Activated T-helper 2 cell treated with anti-CD3 and anti-CD28 coated beads, Interferon-gamma antibody, Interleukin-2, Interleukin-4, amounts not matched to agents 10 μg/mL and 5 μg/mL and 100 μg/mL, durations not matched to agents 14 hours and 24 hours and 36 hours (primary cell): Measurements from ENCODE around the gene NSMCE3. TPM values are rescaled to one million over a fixed set of nuclear protein-coding genes. Genes with fewer than 3 reads are reported as not detected.
"Not testable (repeated sequence)": the region's sequence is repeated elsewhere in the genome, so short reads cannot be mapped to it uniquely, and the experiment has no call there.

ENCODE experiments used
- DNase-seq: peaks from one replicate; pipeline ENCODE4 v3.0.0; 2021; ENCODE audit warnings: low spot score
- H3K27ac Mint-ChIP-seq: one replicate; pipeline ENCODE4 v1.8.0; 2021; ENCODE audit warnings: mixed read lengths
- H3K27me3 Mint-ChIP-seq: one replicate; pipeline ENCODE4 v1.8.0; 2021; ENCODE audit warnings: low read depth, mixed read lengths
- H3K36me3 Mint-ChIP-seq: one replicate; pipeline ENCODE4 v1.8.0; 2021; ENCODE audit warnings: low read depth, mixed read lengths
- H3K4me1 Mint-ChIP-seq: one replicate; pipeline ENCODE4 v1.8.0; 2021; ENCODE audit warnings: low read depth, mixed read lengths
- H3K4me3 Mint-ChIP-seq: one replicate; pipeline ENCODE4 v1.8.0; 2021; ENCODE audit warnings: low read depth, mild to moderate bottlenecking, moderate library complexity, mixed read lengths
- H3K9me3 Mint-ChIP-seq: one replicate; pipeline ENCODE4 v1.8.0; 2021; ENCODE audit warnings: mixed read lengths
- intact Hi-C: fragments of 100-400 bp; cut with micrococcal nuclease; formaldehyde crosslinking; loops from one replicate; pipeline ENCODE4 v1.15.1; 2023
- total RNA-seq: library from RNA; stranded (reverse); gene quantifications from 2 replicates; pipeline ENCODE4 v1.2.3, GENCODE V29; 2022

NSMCE3 gene
- total RNA-seq, 1 donor from 2014 or later, result 10.4 TPM

DNA sequence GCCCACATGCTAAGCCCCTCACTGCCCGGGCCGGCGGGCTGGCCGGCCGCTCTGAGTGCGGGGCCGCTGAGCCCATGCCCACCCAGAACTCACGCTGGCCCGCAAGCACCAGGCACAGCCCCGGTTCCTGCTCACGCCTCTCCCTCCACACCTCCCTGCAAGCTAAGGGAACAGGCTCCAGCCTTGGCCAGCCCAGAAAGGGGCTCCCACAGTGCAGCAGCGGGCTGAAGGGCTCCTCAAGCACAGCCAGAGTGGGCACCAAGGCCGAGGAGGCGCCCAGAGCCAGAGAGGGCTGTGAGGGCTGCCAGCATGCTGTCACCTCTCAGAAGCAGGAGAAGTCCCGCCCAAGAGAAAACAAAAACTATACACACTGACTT is 44.6 kb downstream of the NSMCE3 start:
- H3K4me1 Mint-ChIP-seq, H3K4me3 Mint-ChIP-seq, H3K9me3 Mint-ChIP-seq, DNase-seq, H3K36me3 Mint-ChIP-seq, H3K27ac Mint-ChIP-seq, intact Hi-C loops: not testable (repeated sequence)
- peaks cover 25% of the 10 kb centered on the region for H3K27me3 Mint-ChIP-seq

DNA sequence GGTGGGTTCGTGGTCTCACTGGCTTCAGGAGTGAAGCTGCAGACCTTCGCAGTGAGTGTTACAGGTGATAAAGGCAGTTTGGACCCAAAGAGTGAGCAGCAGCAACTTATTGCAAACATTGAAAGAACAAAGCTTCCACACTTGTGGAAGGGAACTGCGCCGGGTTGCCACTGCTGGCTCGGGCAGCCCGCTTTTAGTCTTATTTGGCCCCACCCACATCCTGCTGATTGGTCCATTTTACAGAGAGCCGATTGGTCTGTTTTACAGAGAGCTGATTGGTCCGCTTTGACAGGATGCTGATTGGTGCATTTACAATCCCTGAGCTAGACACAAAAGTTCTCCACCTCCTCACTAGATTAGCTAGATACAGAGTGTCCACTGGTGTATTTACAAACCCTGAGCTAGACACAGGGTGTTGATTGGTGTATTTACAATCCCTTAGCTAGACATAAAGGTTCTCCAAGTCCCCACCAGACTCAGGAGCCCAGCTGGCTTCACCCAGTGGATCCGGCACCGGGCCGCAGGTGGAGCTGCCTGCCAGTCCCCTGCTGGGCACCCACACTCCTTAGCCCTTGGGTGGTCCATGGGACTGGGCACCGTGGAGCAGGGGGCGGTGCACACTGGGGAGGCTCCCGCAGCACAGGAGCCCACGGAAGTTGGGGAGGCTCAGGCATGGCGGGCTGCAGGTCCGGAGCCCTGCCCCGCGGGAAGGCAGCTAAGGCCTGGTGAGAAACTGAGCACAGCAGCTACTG is 45.2 kb downstream of the NSMCE3 start:
- H3K36me3 Mint-ChIP-seq, H3K4me3 Mint-ChIP-seq, H3K4me1 Mint-ChIP-seq, H3K27ac Mint-ChIP-seq, intact Hi-C loops, DNase-seq, H3K9me3 Mint-ChIP-seq: not testable (repeated sequence)
- peaks cover 20% of the 10 kb centered on the region for H3K27me3 Mint-ChIP-seq

DNA sequence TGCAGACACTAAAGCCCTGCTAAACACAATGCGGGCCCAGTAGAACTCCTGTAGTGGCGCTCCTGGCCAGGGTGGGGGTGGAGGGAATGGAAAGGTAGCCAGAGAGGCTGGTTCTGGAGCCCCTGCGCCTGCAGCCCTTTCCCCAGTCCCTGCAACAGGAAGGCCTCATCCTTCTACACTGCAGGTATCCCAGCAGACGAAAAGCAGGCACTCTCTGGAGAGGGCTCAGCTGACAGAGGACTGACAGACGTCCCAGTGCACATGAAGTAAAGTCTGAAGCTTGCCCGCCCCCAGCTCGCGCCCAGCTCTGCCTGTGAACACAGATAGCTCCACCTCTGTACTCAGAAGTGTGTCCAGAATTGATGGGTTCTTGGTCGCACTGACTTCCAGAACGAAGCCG is 46.0 kb downstream of the NSMCE3 start:
- peaks cover 19% of the 10 kb centered on the region for H3K27me3 Mint-ChIP-seq
- H3K4me3 Mint-ChIP-seq, result no peak overlapping the region
- no peaks in the 10 kb centered on the region for H3K4me1 Mint-ChIP-seq
- DNase-seq, result no peak
- H3K9me3 Mint-ChIP-seq, result no peaks in the 10 kb centered on the region
- no peak overlapping the region for H3K27ac Mint-ChIP-seq
- intact Hi-C loops, result no loop called here
- H3K36me3 Mint-ChIP-seq, result no peaks in the 10 kb centered on the region

DNA sequence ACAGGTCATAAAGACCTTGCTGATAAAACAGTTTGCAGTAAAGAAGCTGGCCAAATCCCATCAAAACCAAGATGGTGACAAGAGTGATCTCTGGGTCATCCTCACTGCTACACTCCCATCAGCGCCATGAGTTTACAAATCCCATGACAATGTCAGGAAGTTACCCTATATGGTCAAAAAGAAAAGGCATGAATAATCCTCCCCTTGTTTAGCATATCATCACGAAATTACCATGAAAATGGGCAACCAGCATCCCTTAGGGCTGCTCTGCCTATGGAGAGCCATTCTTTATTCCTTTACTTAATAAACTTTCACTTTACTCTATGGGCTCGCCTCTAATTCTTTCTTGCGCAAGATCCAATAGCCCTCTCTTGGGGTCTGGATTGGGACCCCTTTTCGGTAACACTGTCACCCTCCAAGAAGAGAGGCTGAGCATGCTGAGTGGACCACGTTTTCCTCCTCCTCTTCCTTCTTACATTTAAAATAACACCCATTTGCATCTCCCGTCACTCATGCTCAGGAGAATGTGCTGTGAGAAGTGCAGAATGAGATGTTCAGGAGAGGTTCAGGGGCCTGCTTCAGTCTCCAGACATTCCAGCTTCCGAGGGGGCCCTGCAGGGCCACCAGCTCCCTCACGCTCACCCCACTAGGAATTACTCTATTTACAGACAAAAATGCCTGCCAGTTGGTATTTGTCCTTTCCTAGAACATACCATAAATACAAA is 47.3 kb downstream of the NSMCE3 start:
- H3K27me3 Mint-ChIP-seq, result peaks cover 12% of the 10 kb centered on the region
- no peak overlapping the region for H3K4me3 Mint-ChIP-seq

DNA sequence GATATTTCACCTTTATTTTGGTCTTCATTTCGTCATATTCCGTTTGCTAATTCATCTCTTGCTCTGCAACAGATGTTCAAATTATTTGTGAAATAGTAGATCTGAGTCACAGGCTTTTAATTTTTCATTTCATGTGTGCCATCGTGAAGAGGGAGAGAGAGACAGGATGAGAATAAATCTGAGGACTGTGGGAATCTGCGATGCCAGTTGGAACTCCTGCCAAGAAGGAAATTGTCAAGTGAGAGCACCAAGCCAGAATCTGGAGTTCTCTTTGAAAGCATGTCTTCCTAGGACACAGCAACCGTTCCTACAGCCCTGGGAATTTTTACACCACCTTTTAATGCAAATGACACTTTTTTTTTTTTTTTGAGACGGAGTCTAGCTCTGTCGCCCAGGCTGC is 48.8 kb downstream of the NSMCE3 start:
- Mint-ChIP-seq H3K36me3 (no peaks in the 10 kb centered on the region), H3K27ac (no peak overlapping the region), H3K9me3 (no peaks in the 10 kb centered on the region), H3K4me1 (no peaks in the 10 kb centered on the region), H3K4me3 (no peak overlapping the region), H3K27me3 (peaks cover 10% of the 10 kb centered on the region)
- intact Hi-C loops, result no loop called here
- DNase-seq, result no peak

More for the DNA sequence above, 47.3 kb downstream of the NSMCE3 start:
- no peak for DNase-seq
- no peak overlapping the region for H3K27ac Mint-ChIP-seq
- H3K4me1 Mint-ChIP-seq, result no peaks in the 10 kb centered on the region
- H3K9me3 Mint-ChIP-seq, result no peaks in the 10 kb centered on the region
- intact Hi-C loops, result no loop called here
- no peaks in the 10 kb centered on the region for H3K36me3 Mint-ChIP-seq

DNA sequence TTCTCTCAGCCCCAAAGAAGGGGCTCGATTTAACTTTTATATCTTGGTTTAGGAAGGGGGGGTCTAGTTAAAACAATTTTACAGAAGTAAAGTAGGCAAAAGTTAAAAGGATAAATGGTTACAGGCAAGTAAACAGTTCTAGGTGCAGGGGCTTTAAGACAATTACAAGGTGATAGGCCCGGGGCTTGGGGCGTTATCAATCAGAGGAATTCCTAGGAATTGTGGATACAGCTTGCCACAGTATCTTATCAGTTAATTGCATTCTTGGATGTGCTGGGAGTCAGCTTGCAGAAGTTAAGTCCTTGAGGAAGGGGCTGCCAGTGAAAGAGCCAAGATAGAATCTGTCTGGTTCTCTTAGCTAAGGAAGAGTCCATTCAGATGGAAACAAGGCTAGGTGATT is 52.7 kb downstream of the NSMCE3 start:
- Mint-ChIP-seq H3K27ac (no peak overlapping the region), H3K36me3 (no peaks in the 10 kb centered on the region)

More for the DNA sequence above, 52.7 kb downstream of the NSMCE3 start:
- DNase-seq, result no peak
- Mint-ChIP-seq H3K27me3 (peaks cover 14% of the 10 kb centered on the region), H3K9me3 (no peaks in the 10 kb centered on the region), H3K4me1 (peaks cover 3% of the 10 kb centered on the region), H3K4me3 (no peak overlapping the region)
- intact Hi-C loops, result no loop called here
